A673 (cell line): ENCODE measurements around the gene FES.

ENCODE experiments used
- EZH2 ChIP-seq: fragments of 200-600 bp; sonication (generic); IDR thresholded peaks from 2 replicates; pipeline ENCODE4 v1.6.1; 2017; ENCODE audit warnings: borderline replicate concordance, low read depth, mild to moderate bottlenecking, mixed read lengths, antibody characterized with exemption, low read length; ENCODE audit not compliant: poor library complexity, severe bottlenecking
- TF ChIP-seq, protein P1 (sequence below): fragments of 300-800, 200-600 bp; sonication (generic); conservative IDR thresholded peaks from 2 replicates; pipeline ENCODE4 v1.5.1; 2017; ENCODE audit warnings: low read depth, mild to moderate bottlenecking, antibody characterized with exemption, low read length, moderate library complexity, mixed read lengths

DNA sequence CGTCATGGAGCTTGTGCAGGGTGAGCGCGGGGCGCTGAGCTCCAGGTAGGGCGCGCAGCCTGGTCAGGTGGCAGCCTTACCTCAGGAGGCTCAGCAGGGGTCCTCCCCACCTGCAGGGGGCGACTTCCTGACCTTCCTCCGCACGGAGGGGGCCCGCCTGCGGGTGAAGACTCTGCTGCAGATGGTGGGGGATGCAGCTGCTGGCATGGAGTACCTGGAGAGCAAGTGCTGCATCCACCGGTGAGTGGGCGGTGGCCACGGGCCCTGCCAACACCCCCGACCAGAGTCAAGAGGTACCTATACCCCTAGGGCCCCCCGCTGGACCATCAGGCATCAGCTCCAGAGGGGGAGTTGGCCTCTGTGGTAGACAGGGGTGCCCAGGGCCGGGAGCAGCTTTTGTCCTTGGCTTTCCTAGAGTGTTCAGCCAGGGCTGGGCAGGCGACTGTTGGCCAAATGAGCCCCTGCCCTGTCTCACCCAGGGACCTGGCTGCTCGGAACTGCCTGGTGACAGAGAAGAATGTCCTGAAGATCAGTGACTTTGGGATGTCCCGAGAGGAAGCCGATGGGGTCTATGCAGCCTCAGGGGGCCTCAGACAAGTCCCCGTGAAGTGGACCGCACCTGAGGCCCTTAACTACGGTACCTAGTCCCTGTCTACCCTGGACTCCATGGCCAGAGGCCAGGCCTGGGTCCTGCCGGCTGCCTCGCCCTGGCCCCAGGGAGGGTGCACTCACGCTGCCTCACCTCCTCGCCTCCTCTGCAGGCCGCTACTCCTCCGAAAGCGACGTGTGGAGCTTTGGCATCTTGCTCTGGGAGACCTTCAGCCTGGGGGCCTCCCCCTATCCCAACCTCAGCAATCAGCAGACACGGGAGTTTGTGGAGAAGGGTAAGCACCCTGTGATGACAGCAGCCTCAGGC lies 9.1 kb downstream of the FES start:
- TF ChIP-seq EZH2: no peak
- TF ChIP-seq, protein P1, sequence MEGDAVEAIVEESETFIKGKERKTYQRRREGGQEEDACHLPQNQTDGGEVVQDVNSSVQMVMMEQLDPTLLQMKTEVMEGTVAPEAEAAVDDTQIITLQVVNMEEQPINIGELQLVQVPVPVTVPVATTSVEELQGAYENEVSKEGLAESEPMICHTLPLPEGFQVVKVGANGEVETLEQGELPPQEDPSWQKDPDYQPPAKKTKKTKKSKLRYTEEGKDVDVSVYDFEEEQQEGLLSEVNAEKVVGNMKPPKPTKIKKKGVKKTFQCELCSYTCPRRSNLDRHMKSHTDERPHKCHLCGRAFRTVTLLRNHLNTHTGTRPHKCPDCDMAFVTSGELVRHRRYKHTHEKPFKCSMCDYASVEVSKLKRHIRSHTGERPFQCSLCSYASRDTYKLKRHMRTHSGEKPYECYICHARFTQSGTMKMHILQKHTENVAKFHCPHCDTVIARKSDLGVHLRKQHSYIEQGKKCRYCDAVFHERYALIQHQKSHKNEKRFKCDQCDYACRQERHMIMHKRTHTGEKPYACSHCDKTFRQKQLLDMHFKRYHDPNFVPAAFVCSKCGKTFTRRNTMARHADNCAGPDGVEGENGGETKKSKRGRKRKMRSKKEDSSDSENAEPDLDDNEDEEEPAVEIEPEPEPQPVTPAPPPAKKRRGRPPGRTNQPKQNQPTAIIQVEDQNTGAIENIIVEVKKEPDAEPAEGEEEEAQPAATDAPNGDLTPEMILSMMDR: peak; percentile 33
